B cell (primary cell): ENCODE results near the gene MBTD1. TPM values are rescaled to one million over a fixed set of nuclear protein-coding genes. Genes with fewer than 3 reads are reported as not detected.

Source experiments
- ATAC-seq: fragments of 200-7000 bp; cut with Tn5 transposase; one replicate; pipeline ENCODE4 v1.10.0; 2021; ENCODE audit warnings: low read depth, mild to moderate bottlenecking, moderate number of reproducible peaks, moderate library complexity
- CTCF ChIA-PET: fragments of 350-600 bp; sonication (Branson Sonifier 250); formaldehyde crosslinking; loops from one replicate; lab custom pipeline; 2021; ENCODE audit warnings: antibody characterized with exemption, inconsistent platforms; lab: Charles Lee
- POLR2A ChIA-PET: fragments of 350-600 bp; sonication (Branson Sonifier 250); formaldehyde crosslinking; loops from one replicate; lab custom pipeline; 2021; ENCODE audit warnings: antibody characterized with exemption; lab: Charles Lee
- DNase-seq: peaks from one replicate; pipeline ENCODE4 v3.0.0; 2013
- H2AFZ ChIP-seq: 2 replicates; pipeline ENCODE4 v1.6.1; 2012; ENCODE audit warnings: mild to moderate bottlenecking, low read depth, low read length; ENCODE audit not compliant: insufficient read depth, poor library complexity, severe bottlenecking
- H3K27ac ChIP-seq, 2 donors: 1 replicate in 1 of 2; 2 replicates in 1 of 2; pipeline ENCODE4 v1.5.1; 2012 to 2013; ENCODE audit warnings: low read length in 2 of 2, mild to moderate bottlenecking in 2 of 2, moderate library complexity in 1 of 2
- H3K27me3 ChIP-seq, 4 experiments: fragments of 200-600 bp in 1 of 4; sonication (generic) in 1 of 4; replicated peaks in 1 of 4; 1 replicate in 2 of 4; 2 replicates in 2 of 4; pipeline versions ENCODE4 v1.6.1 to v1.7.0; 2013 to 2016; ENCODE audit warnings: low read length in 3 of 4, mild to moderate bottlenecking in 2 of 4, mixed read lengths in 1 of 4, moderate library complexity in 1 of 4; ENCODE audit not compliant: insufficient read depth in 4 of 4, control insufficient read depth in 3 of 4; ENCODE audit errors: control extremely low read depth in 1 of 4
- H3K36me3 ChIP-seq, 2 experiments: replicated peaks in 1 of 2; 1 replicate in 1 of 2; 2 replicates in 1 of 2; pipeline versions ENCODE4 v1.6.1 to v1.7.1; 2013; ENCODE audit warnings: low read length in 1 of 2; ENCODE audit not compliant: insufficient read depth in 2 of 2, control insufficient read depth in 1 of 2; ENCODE audit errors: control extremely low read depth in 1 of 2, extremely low read depth in 1 of 2
- H3K4me1 ChIP-seq, 2 donors: fragments of 200-600 bp in 1 of 2; sonication (generic) in 1 of 2; 1 replicate in 1 of 2; 2 replicates in 1 of 2; pipeline versions ENCODE4 v1.5.1 to v1.6.1; 2013 to 2017; ENCODE audit warnings: low read length in 2 of 2; ENCODE audit not compliant: control insufficient read depth in 2 of 2, insufficient read depth in 2 of 2
- H3K4me2 ChIP-seq: replicated peaks from 2 replicates; pipeline ENCODE3; 2012; ENCODE audit warnings: mild to moderate bottlenecking, low read depth, low read length; ENCODE audit not compliant: poor library complexity, severe bottlenecking
- H3K4me3 ChIP-seq, 5 experiments: fragments of 200-600 bp in 1 of 5; sonication (generic) in 1 of 5; 1 replicate in 3 of 5; 2 replicates in 2 of 5; pipeline versions ENCODE4 v1.5.1 to v1.7.0; 2011 to 2016; ENCODE audit warnings: low read length in 4 of 5, mild to moderate bottlenecking in 4 of 5, low read depth in 2 of 5, control low read depth in 1 of 5, moderate library complexity in 1 of 5; ENCODE audit not compliant: insufficient read depth in 1 of 5; ENCODE audit errors: control extremely low read depth in 1 of 5, extremely low read depth in 1 of 5
- H3K79me2 ChIP-seq: fragments of 200-600 bp; sonication (generic); one replicate; pipeline ENCODE4 v1.6.0; 2016; ENCODE audit warnings: low read length; ENCODE audit not compliant: control insufficient read depth, insufficient read depth
- H3K9ac ChIP-seq: fragments of 200-600 bp; sonication (generic); 2 replicates; pipeline ENCODE4 v1.6.1; 2017; ENCODE audit warnings: mild to moderate bottlenecking, low read length, moderate library complexity
- H3K9me3 ChIP-seq, 3 donors: one replicate each; pipeline versions ENCODE4 v1.6.1 to v1.7.1; 2013; ENCODE audit warnings: low read length in 2 of 3; ENCODE audit not compliant: control insufficient read depth in 2 of 3, insufficient read depth in 1 of 3; ENCODE audit errors: control extremely low read depth in 1 of 3
- H4K20me1 ChIP-seq: 2 replicates; pipeline ENCODE4 v1.6.0; 2012; ENCODE audit warnings: mild to moderate bottlenecking, low read length; ENCODE audit not compliant: insufficient read depth, control insufficient read depth, poor library complexity, severe bottlenecking
- H3K27ac Mint-ChIP-seq: one replicate; pipeline ENCODE4 v1.8.0; 2021; ENCODE audit warnings: mixed read lengths
- H3K27me3 Mint-ChIP-seq: one replicate; pipeline ENCODE4 v1.8.0; 2021; ENCODE audit warnings: mixed read lengths
- H3K4me1 Mint-ChIP-seq: one replicate; pipeline ENCODE4 v1.8.0; 2021; ENCODE audit warnings: mixed read lengths
- H3K4me3 Mint-ChIP-seq: one replicate; pipeline ENCODE4 v1.8.0; 2021; ENCODE audit warnings: mixed read lengths
- H3K9me3 Mint-ChIP-seq: one replicate; pipeline ENCODE4 v1.8.0; 2022; ENCODE audit warnings: mixed read lengths; ENCODE audit not compliant: insufficient read depth
- CTCF ChIP-seq: fragments of 200-600 bp; IDR thresholded peaks from one replicate; pipeline ENCODE4 v1.8.0; 2022; ENCODE audit warnings: antibody characterized with exemption, mild to moderate bottlenecking
- EZH2 ChIP-seq: IDR thresholded peaks from 2 replicates; pipeline ENCODE4 v1.6.1; 2012; ENCODE audit warnings: borderline replicate concordance, low read depth, mild to moderate bottlenecking, moderate library complexity, low read length; ENCODE audit not compliant: insufficient read depth, poor library complexity, severe bottlenecking
- WGBS: methylation state at CpG from one replicate; pipeline ENCODE4 v1.1.5; 2013; ENCODE audit warnings: missing lambda C conversion rate; ENCODE audit not compliant: insufficient coverage; 5-methylcytosine and 5-hydroxymethylcytosine counted together
- intact Hi-C: fragments of 100-400 bp; cut with micrococcal nuclease; formaldehyde crosslinking; loops from one replicate; pipeline ENCODE4 v1.10.0; 2022
- polyA plus RNA-seq: library from polyadenylated mRNA; depleted of rRNA; stranded (reverse); fragments of >200 nt; gene quantifications from 2 replicates; pipeline ENCODE4 v1.2.3, GENCODE V29; 2012
- total RNA-seq, 2 donors: library from RNA; stranded (reverse); fragments of 120-200 nt in 1 of 2; gene quantifications; 1 replicate in 1 of 2; 2 replicates in 1 of 2; pipeline versions ENCODE4 v1.2.3 to v1.2.4, GENCODE V29; 2013 to 2022

The MBTD1 gene
- total and polyA plus RNA-seq, 2 donors (not counting 1 experiment from before 2014, with no cell fraction given) = 9.6 to 39.7 TPM

- Histone ChIP-seq H3K9me3 (no peaks in the 10 kb centered on the region), H3K4me3 (no peak overlapping the region), H2AFZ (no peak overlapping the region), H3K27me3 (no peaks in the 10 kb centered on the region), H4K20me1 (peaks cover 48% of the 10 kb centered on the region), H3K79me2 (peaks cover 82% of the 10 kb centered on the region), H3K27ac (no peak overlapping the region), H3K4me1 (no peaks in the 10 kb centered on the region), H3K36me3 (peaks cover 0 to 15% of the 10 kb centered on the region in 2 experiments), H3K9ac (no peak overlapping the region), H3K4me2 (no peak overlapping the region)
- TF ChIP-seq CTCF (no peak), EZH2 (no peak)
- Mint-ChIP-seq H3K27ac (no peak overlapping the region), H3K27me3 (no peaks in the 10 kb centered on the region), H3K4me3 (no peak overlapping the region), H3K9me3 (no peaks in the 10 kb centered on the region), H3K4me1 (peaks cover 14% of the 10 kb centered on the region)
- DNase-seq (no peak), ATAC-seq (no peak)
- intact Hi-C loops = no loop called here
- ChIA-PET CTCF (no interaction called here), POLR2A (no interaction called here)
Observed at GRCh38 chr17:51251010-51251409, 8.8 kb downstream of the MBTD1 start.

GRCh38 chr17:51250314-51250840 is 9.5 kb downstream of the MBTD1 start:
- DNase-seq (no peak), ATAC-seq (no peak)
- Mint-ChIP-seq H3K27ac (no peak overlapping the region), H3K4me3 (no peak overlapping the region), H3K27me3 (no peaks in the 10 kb centered on the region), H3K9me3 (no peaks in the 10 kb centered on the region), H3K4me1 (peaks cover 11% of the 10 kb centered on the region)
- Histone ChIP-seq H4K20me1 (peaks cover 41% of the 10 kb centered on the region), H3K4me1 (no peaks in the 10 kb centered on the region), H3K4me3 (no peak overlapping the region), H2AFZ (no peak overlapping the region), H3K4me2 (no peak overlapping the region), H3K36me3 (peaks cover 2 to 13% of the 10 kb centered on the region in 2 experiments), H3K27ac (no peak overlapping the region), H3K9me3 (no peaks in the 10 kb centered on the region), H3K27me3 (no peaks in the 10 kb centered on the region), H3K9ac (no peak overlapping the region), H3K79me2 (peaks cover 76% of the 10 kb centered on the region)
- intact Hi-C loops = no loop called here
- no peak for TF ChIP-seq CTCF
- TF ChIP-seq EZH2 = no peak
- ChIA-PET POLR2A (no interaction called here), CTCF (no interaction called here)
- WGBS = 100% methylated on average over 2 of the region's 3 CpGs
